ENCODE results near the gene SUSD5.

SUSD5 gene

GRCh38 chr3:33100229-33100628, 118.4 kb downstream of the SUSD5 start:
- Histone ChIP-seq H3K4me3 (ENCODE audit: low read length) (no peak overlapping the region), H4K20me1 (ENCODE audit: insufficient read depth, low read length) (no peaks in the 10 kb centered on the region), H3K4me1 (ENCODE audit: low read length) (peaks cover 10% of the 10 kb centered on the region), H3K27me3 (replicated peaks; ENCODE audit: insufficient read depth, low read length) (no peaks in the 10 kb centered on the region), H2AFZ (ENCODE audit: low read length) (no peak overlapping the region), H3K79me2 (ENCODE audit: low read length) (peaks cover 13% of the 10 kb centered on the region), H3K27ac (ENCODE audit: low read length) (no peak overlapping the region), H3K9me2 (replicated peaks; ENCODE audit: insufficient read depth, low read length) (no peaks in the 10 kb centered on the region), H3K9me3 (replicated peaks; ENCODE audit: insufficient read depth, low read length) (no peaks in the 10 kb centered on the region), H3K4me2 (ENCODE audit: low read depth, low read length) (no peak overlapping the region), H3F3A (ENCODE audit: insufficient read depth, low read length) (no peaks in the 10 kb centered on the region), H3K36me3 (replicated peaks; ENCODE audit: insufficient read depth, low read length) (no peaks in the 10 kb centered on the region), H3K9ac (ENCODE audit: low read length) (no peak overlapping the region)
- no peak for DNase-seq
- TF ChIP-seq EZH2 (optimal IDR thresholded peaks at IDR 0.05; ENCODE audit: low read depth, low read length) = no peak
- TF ChIP-seq EZH2phosphoT487 (IDR thresholded peaks at IDR 0.05; ENCODE audit: low read length) = no peak
- no peak for TF ChIP-seq CTCF (IDR thresholded peaks at IDR 0.05; ENCODE audit: low read length)

Data from MM.1S (cell line).